ENCODE results near the gene RALY.

- TF ChIP-seq SUZ12 (IDR thresholded peaks at IDR 0.05) = no peak
- TF ChIP-seq BHLHE40 (IDR thresholded peaks at IDR 0.05; ENCODE audit: borderline replicate concordance) = no peak
- TF ChIP-seq FOXK2 (IDR thresholded peaks at IDR 0.05) = no peak
These were observed 126.5 kb downstream of the RALY start for GRCh38 chr20:34120213-34120612.
